Measurements from ENCODE around the gene SIX3.

Gene SIX3

DNA sequence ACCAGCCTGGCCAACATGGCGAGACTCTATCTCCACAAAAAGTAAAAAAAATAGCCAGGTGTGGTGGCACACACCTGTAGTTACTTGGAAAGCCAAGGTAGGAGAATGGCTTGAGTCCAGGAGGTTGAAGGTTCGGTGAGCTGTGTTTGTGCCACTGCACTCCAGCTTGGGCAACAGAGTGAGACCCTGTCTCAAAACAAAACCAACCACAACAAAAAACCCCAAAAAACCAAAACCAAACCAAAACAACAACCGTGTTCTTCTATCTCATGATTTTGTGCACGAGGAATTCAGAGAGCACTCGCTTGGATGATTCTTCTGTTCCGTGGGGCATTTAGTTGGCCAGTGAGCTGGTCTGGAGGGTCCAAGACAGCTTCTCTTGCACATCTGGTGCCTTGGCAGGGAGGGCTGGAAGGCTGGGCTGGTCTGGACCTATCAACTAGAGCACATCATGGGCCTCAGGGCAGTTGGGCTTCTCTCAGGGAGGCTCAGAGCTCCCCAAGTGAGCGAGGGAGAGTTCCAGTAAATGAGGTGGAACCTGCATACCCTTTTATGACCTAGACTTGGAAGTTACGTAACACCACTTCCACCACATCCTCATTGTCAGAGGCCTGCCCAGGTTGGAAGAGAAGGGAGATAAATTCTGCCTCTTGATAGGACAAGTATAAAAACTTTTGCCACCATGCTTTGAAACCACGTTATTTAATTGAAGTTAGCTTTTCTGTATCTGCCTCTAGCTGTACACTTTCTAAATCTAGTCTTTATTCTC, 42.5 kb downstream of the SIX3 start:
- DNase-seq (ENCODE audit: low read depth in 2 of 2), result no peak

DNA sequence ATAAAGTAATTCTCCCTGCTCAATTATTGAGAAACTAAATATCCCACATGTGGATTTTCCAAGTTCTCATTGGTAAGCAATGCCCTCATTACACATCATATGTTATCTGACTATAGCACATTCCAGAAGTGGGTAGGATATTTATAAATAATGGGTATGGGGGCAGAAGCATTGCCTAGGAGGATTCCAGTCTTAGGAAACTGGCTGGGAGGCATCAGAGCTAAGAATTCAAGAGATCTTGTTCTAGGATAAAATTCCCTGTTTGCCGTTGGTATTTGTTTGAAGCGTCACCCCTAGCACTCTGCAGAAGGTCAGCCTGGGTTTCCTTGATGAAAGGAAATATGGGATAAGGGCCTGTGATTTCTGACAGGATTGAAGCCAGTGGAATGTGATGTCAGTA, 47.7 kb downstream of the SIX3 start:
- DNase-seq (ENCODE audit: low read depth in 2 of 2), result no peak

DNA sequence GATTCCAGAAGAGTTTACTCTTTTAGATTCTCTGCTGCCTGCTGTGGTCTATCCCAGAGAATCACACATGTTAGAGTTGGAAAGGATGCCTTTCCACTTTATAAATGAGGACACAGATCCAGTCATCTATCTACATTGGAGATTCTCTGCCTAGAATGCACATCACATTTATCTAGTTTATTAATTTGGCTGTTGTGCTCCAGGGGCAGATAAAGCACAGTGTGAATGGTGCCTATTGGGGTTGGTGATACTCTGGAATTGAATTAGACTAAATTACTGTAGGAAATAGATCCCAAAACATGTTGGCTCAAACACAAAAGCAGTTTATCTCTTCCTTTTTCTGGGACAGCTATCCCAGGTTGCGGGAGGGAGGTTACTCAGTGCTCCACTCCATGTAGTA, 52.9 kb downstream of the SIX3 start:
- no peak for DNase-seq (ENCODE audit: low read depth in 2 of 2)
